GM18498 (cell line): Measurements from ENCODE around the gene BICD1.

Source experiments
- ATAC-seq: cut with Tn5 transposase; IDR thresholded peaks from one replicate; pipeline ENCODE4 v1.9.1; 2021; ENCODE audit warnings: mild to moderate bottlenecking, moderate library complexity; ENCODE audit not compliant: unreplicated experiment

Gene BICD1

DNA sequence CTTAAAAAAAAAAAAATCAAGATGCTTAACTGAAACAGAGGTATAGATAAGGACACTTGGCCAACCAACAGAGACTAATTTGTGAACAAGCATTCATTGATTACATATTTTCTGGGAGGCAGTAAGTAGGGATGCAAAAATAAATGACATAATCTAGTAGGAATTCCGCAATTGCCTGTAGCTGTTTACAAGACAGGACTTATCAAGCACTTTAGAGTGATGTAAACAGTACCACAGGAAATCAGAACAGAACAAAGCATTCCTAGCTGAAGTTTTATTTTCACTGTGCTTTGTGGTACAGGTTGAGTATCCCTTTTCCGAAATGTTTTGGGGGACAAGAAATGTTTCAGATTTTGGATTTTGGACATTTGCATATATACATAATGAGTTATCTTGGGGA, 224.5 kb downstream of the BICD1 start:
- no peak for ATAC-seq

DNA sequence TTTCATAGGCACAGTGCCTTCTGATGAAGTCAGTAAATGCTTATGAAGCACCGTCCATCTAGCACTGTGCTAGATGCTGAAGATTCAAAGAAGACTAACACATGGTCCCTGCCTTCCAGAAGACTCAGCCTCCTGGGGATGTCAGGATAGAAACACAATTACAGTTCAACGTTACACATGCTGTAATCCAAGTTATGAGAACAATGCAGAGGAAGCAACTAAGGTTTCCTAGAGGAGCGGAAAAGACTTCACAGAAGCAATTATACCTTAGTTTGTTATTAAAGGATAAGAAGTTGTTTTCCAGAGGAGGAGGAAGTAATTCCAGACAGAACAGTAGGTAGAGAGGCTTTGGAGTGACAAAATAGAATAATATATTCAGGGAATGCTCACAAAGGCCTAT, 225.8 kb downstream of the BICD1 start:
- no peak for ATAC-seq

DNA sequence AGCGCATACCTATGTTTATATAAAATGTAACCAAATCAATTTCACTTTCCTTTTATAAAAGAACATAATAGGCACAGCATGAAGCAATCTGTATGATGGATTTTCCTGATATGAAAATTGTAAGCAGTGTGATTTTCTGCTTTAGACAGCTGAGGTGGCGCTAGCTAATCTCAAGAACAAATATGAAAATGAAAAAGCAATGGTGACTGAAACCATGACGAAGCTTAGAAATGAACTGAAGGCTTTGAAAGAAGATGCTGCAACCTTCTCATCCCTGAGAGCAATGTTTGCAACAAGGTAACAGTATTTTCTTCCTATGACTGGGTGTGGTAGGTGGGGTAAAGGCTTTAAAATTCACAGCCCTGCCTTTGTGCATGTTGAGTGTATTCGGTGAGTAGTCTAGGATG, 227.7 kb downstream of the BICD1 start:
- ATAC-seq = peak; percentile 61

DNA sequence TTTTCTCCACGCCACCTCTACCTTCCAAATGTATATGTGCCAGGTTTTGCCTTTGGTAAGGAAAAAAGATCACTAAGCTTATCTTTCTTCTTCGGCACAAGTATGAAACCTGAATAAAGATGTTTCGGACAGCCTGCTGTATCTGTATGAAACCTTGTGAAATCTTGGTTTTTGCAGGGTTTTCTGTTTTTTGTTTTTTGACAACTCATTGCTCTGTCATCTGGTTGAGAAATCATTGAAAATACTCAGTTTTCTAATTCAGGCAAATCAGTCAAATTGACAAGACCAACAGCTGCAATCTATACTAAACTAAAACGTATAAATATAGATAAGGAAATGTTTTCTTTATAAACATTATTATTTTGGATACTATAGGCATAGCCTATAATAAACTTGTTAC, 229.6 kb downstream of the BICD1 start:
- no peak for ATAC-seq

DNA sequence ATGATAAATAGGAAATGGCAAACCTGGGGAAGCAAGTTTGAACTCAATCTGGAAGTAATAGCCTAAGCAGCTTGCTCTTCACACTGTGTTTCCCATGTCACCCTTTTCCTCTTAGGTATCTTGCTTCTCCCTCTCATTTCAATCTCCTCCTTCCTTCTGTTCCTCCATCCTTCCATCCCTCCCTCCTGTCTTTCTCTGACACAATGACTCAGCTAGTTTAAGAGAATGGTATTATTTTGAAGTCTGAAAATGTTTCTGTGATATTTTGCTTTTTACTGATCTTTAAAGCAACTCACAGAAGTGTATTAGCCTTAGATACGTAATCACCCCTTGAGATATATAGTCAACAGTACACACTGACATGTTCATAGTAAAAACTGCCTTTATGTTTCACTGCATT, 236.8 kb downstream of the BICD1 start:
- ATAC-seq = no peak

DNA sequence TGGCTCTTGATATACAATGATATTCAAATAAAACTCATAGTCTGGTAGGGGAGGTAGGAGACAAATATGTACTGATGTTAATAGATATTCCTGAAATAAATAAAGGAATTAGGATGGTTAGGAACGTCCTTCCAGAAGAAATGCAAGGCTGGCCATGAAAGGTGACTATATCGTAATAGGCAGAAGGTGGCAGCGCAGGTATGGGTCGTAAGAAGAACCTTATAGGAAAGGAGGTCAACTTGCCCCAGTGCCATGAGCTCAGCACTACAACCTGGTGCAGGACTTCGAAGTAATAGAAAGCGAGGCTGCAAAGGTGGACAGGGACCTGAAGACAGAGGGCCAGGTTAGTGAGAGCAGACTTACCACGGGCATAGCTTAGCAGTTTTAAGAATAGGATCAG, 237.4 kb downstream of the BICD1 start:
- ATAC-seq = no peak

DNA sequence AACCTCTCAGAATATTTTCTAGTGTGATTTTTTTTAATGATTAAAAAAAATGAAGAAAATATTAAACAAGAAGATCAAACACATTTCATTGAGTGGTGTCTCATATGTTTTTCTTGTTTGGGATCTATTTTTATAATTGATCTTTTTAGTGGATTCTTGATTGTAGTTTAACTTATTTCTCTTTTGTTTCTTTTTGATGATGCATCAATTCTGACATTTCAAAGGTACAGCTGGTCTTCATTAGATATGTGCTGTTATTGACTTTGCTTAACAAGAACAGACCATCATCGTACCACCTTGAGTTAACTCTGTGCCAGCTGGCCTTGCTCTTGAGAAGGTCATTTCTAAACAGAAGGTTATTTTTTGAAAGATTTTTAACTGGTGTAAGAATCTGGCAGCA, 246.9 kb downstream of the BICD1 start:
- no peak for ATAC-seq

DNA sequence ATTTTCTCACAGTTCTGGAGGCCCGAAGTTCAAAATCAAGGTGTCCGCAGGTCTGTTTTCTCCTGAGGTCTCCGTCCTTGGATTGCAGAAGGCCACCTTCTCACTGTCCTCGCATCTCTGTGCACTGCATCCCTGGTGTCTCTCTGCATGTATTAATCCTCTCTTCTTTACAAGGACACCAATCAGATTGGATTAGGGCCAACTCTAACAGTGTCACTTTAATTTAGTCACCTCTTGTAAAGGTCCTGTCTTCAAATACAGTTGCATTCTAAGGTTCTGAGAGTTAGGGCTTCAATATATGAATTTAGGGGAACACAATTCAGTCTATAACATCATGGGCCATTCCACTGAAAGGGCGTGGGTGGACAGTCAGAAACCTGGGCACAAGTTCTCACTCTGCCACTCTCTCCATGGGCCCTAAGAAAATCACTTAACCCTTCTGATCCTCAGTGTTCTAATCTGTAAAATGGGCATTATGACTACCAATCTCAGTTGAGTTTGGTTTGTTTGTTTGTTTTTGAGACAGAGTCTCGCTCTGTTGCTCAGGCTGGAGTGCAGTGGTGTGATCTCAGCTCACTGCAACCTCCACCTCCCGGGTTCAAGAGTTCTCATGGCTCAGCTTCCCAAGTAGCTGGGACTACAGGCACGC, 251.1 kb downstream of the BICD1 start:
- no peak for ATAC-seq

DNA sequence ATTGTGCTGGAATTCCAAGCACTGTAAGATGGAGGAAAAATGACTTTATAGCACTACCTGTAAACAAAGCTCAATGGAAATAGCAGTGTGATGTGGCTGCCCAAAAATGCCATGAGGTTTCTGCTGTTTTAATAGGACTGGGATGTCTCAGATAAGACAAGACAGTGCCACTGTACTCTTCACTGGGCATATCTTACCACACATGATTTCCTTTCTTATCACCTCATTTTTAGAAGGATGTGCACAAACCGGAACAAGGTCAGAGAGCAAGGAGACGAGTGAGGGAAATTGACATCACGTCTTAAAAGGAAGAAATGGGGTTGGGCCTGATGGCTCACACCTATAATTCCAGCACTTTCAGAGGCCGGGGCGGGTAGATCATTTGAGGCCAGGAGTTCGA, 254.3 kb downstream of the BICD1 start:
- no peak for ATAC-seq

DNA sequence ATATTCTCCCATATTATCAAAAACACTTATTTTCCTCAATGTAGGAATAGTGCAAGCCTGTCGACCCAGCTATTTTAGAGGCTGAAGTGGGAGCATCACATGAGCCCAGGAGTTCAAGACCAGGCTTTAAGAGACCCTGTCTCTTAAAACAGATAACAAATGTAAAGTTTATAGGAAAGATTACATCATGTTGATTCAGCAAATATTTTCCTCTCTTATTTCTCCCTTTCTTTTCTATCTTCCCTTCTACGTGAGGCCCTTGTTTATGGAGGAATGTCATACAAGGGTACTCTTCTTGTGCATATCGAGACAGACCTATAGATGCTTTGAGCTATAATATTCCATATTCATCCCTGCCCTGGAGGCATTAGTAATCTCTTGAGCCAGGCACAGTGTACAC, 256.2 kb downstream of the BICD1 start:
- ATAC-seq = no peak

DNA sequence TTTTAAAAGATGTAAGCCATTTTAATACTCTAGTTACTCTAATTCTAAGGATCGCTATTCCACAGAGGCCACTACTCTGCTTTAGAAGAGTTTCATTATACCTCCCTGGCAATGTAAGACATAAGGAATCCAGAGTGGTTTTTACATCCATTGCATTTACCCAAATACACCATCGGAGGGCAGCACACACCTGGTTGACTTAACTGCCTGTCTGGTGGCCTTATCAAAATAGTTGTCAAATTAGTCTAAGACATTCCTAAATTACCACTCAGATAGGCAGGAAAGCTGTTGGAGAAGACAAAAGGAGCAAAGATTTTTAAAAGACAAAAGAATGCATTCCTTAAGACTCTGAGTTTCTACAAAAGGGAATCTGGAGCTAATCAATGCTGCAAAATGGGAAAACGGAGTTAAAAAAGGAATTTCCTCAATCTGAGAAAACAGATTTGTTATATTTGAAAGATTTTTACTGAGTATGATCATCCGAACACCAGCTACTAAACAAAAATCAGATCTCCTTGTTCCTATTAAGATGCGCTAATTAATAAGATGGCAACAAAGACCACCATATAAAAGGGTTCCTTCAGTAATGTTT, 258.9 kb downstream of the BICD1 start:
- ATAC-seq = peak; percentile 64

DNA sequence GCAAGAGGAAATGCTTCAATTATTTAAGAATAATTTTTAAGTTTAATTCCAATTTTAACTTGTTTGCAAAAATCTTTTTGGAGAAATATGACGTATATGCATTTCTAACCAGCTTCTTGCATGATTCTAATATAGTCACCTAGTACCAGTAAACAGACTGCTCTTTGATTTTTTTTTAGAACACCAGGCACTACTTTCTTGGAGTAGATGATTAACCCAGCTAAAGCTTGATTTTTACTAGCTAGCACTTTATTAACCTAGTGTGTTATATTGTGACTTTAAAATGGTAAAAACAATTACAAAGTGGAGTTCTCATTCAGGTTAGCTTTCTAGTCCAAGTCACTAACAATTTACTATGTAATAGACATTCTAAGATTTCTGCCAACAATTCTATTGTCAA, 260.1 kb downstream of the BICD1 start:
- ATAC-seq = no peak

DNA sequence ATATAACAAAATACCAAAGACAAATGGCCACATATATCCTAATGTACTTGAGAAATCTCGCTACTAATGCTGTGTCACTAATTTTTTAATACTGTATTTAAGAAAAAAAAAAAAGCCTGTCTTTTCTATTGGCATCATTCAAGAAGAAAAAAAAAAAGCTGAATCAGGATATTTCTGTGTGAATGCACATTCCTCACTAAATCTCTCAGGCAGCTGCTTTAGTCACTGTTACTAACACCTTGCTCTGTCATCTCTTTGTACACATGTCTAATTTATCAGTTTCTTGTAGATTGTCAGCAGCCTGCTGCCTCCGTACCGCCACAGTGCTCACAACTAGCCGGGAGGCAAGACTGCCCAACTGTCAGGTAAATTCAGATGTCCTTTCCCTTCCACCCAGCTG, 260.7 kb downstream of the BICD1 start:
- ATAC-seq = no peak

DNA sequence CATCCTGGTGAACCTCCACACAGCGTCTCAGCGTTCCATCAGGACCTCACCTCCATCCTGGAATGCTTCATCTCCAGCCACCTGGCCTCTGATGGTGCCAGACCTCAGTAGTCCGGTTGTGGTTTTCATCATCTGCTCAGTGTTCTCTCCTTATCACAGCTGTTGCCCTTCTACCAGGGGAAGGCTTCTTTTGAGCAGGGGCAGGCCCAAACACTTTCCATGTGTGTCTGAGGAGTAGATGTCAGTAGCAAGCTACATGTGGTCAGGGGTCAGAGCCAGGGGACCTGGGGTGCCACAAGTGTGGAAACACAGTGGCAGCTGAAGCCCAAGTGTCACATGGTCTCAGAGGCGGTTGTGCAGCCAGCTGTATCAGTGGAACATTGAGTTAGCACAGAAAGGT, 262.6 kb downstream of the BICD1 start:
- ATAC-seq = no peak

DNA sequence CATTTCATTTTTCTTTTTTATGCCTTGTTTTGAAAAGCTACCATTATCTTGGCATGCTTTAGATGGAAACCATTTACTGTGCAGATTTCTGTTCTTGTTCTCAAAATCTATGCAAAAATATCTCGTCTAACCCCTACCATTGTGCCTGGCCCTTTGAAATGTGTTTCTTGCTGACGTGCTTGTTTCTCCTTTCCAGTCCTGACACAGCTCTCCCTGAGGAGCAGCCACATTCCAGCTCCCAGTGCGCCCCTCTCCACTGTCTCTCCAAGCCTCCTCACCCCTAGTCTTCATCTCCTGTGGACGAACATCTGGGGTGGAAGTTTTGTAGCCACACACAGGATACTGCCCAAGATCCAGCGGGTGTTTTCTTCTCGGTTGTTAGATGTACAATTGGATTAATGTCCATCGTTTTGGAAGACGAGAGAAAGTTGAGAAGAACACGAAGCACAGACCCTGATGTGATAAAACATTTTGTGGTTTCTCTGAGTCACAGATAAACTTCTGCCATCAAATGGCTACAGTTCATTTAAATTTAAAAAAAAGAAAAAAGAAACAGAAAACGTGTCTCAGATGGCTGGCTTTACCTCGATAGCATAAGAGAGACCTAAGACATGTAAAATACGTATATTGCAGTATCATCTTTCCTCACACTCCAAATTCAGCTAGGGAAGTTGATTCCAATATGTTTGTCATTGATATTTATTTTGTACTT, 270.9 kb downstream of the BICD1 start:
- ATAC-seq = no peak

DNA sequence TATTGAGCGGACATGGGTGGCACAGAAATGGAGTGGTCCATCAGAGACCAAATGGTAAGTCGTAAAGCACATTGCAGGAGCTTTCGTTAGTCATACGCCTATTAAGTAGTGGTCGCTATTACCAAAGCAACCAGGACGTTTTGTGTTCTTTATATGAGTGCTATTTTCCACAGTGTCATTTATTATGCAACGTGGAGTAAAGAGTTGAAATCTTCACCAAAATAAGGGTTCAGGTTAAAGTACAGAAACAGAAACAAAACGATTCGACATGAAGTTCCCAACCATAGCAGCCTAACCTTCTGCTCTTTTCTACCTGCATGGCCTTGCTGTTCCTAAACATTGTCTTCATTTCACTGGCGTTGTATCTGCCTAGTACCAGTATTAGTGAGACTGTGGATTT, 272.6 kb downstream of the BICD1 start:
- ATAC-seq = no peak

DNA sequence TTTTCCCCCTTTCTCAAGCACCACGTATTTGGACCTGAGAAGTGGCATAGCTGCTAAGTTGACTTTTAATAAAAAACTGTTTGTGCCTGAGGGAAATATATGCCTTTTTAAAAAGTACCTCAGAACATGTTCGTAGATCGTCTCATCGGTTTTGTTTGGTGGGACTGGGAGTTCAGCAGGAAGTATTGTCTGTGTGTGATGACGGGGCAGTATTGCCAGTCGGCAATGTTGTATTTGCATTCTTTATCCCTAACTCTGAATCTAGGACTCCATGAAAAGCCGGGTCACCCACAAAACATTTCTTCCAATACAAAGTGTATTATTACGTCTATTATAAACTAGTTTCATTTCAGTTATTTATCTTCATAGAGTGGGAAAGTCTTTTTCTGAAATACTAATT, 273.0 kb downstream of the BICD1 start:
- no peak for ATAC-seq

DNA sequence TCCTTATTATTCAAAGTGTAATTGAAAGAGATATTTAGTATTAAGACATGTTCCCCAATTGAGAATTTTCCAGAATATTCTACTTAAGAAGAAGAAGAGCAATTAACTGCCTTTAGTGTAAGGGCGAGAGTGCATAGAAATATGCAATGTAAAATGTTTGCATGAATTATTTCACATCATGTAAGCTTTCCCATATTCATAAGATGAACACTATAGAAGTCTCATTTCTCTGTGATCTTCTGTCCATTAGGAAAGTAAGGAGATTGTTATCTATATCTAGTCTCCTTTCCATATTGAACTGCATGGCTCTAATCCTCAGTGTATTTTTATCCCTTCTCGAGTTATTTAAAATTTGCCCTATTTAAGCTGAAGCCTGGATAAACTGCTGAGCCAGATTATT, 275.6 kb downstream of the BICD1 start:
- no peak for ATAC-seq

DNA sequence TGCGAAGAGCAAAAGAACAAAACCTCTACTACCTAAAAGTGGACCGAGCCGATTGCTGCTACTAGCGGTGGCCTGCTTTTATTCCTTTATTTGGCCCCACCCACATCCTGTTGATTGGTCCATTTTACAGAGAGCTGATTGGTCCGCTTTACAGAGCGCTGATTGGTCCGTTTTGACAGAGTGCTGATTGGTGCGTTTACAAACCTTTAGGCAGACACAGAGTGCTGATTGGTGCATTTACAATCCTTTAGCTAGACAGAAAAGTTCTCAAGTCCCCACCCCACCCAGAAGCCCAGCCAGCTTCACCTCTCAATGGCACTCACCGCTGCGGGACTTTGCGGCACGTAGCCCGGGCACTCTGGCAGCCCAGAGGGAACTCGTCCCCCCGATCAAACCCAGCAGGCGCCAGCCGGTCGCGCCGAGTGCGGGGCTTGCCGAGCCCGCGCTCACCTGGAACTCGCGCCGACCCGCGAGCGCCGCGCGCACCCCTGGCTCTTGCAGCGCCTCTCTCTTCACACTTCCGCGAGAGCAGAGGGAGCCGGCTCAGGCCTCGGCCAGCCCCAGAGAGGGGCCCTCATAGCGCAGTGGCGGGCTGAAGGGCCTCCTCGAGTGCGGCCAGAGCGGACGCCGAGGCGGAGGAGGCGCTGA, 284.0 kb downstream of the BICD1 start:
- no peak for ATAC-seq

DNA sequence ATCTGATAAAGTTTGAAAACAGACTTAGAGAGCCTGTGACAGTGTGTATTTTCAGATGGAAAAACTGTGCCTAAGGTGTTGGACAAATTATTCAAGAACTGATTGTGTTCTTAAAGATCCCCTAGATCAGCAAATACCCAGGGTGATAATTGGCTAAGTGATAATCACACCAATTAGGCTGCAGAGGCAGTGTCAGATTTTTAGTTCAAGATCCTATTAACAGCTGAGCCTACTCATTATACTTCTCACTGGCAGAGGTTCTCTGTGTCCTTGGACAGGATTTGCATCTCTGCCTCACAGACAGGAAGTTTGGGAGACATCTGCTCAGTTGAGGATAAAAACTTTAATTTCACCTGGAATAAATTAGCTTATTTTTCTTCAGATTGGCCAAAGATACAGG, 288.4 kb downstream of the BICD1 start:
- ATAC-seq = no peak

DNA sequence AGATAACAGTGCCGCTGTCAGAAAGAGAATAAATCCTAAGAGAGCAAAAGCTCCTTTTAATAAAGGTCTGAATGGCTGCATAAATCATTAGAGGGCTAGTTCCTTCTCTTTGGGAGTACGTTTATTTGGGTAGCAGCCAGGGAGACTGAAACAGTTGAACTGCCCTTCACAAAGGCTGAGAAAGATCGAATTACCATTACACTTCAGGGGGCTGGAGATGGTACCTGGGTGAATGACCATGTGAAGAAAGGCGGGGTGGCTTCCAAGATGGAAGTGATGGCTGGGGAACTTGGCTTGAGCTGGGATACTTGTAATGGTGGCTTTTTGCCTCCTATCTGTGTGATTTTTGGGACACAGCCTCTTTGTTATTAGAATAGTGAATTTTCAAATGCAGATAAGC, 291.0 kb downstream of the BICD1 start:
- no peak for ATAC-seq

DNA sequence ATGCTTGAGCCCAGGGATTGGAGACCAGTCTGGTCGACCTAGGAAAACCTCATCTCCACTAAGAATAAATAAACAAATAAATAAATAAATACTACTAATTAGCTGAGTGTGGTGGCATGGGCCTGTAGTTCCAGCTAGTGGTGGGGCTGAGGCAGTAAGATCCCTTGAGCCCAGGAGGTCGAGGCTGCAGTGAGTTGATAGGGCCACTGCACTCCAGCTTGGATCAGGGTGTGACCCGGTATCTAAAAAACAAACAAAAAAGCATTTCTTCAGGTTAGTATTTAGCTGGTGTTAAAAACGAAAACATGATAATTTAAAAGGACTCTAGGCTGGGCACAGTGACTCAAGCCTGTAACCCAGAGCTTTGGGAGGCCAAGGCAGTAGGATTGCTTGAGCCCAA, 291.5 kb downstream of the BICD1 start:
- no peak for ATAC-seq
